OCI-LY1 (cell line): ENCODE data around the gene PATZ1.
"Not testable (repeated sequence)": the region's sequence is repeated elsewhere in the genome, so short reads cannot be mapped to it uniquely, and the experiment has no call there.

Source experiments
- H2AFZ ChIP-seq: fragments of 200-600 bp; sonication (generic), shearing (Covaris generic); 2 replicates; pipeline ENCODE4 v1.6.0; 2014; ENCODE audit warnings: antibody characterized with exemption, mild to moderate bottlenecking, low read length
- H3F3A ChIP-seq: fragments of 200-600 bp; sonication (generic), shearing (Covaris generic); 2 replicates; pipeline ENCODE4 v1.6.0; 2014; ENCODE audit warnings: mild to moderate bottlenecking, antibody characterized with exemption, low read length, moderate library complexity; ENCODE audit not compliant: insufficient read depth
- H3K27ac ChIP-seq: fragments of 200-600 bp; sonication (generic); 2 replicates; pipeline ENCODE4 v1.5.1; 2014; ENCODE audit warnings: low read length, mixed run types, mild to moderate bottlenecking, low read depth; ENCODE audit not compliant: poor library complexity, severe bottlenecking
- H3K27me3 ChIP-seq: fragments of 200-600 bp; sonication (generic); 2 replicates; pipeline ENCODE4 v1.6.0; 2014; ENCODE audit warnings: antibody characterized with exemption, mild to moderate bottlenecking, low read length, moderate library complexity; ENCODE audit not compliant: insufficient read depth
- H3K36me3 ChIP-seq: fragments of 200-600 bp; sonication (generic); 2 replicates; pipeline ENCODE4 v1.6.1; 2014; ENCODE audit warnings: mild to moderate bottlenecking, antibody characterized with exemption, low read length, moderate library complexity, mixed read lengths; ENCODE audit not compliant: insufficient read depth
- H3K4me1 ChIP-seq: fragments of 200-600 bp; sonication (generic); 2 replicates; pipeline ENCODE4 v1.5.1; 2014; ENCODE audit warnings: mild to moderate bottlenecking, low read length, moderate library complexity; ENCODE audit not compliant: insufficient read depth, severe bottlenecking
- H3K4me2 ChIP-seq: fragments of 200-600 bp; sonication (generic), shearing (Covaris generic); 2 replicates; pipeline ENCODE4 v1.6.1; 2014; ENCODE audit warnings: low read length
- H3K4me3 ChIP-seq: fragments of 200-600 bp; sonication (generic); 2 replicates; pipeline ENCODE4 v1.5.1; 2014; ENCODE audit warnings: low read length, low read depth, mild to moderate bottlenecking, mixed read lengths; ENCODE audit not compliant: poor library complexity, severe bottlenecking
- H3K79me2 ChIP-seq: fragments of 200-600 bp; shearing (Covaris generic); 2 replicates; pipeline ENCODE4 v1.6.1; 2016; ENCODE audit warnings: mixed run types, low read length, mixed read lengths; ENCODE audit not compliant: insufficient read depth
- H3K9ac ChIP-seq: fragments of 200-600 bp; sonication (generic), shearing (Covaris generic); 2 replicates; pipeline ENCODE4 v1.6.1; 2014; ENCODE audit warnings: mild to moderate bottlenecking, low read length, mixed read lengths
- H3K9me2 ChIP-seq: fragments of 200-600 bp; sonication (generic), shearing (Covaris generic); 2 replicates; pipeline ENCODE4 v1.6.1; 2014; ENCODE audit warnings: low read depth, mild to moderate bottlenecking, low read length, mixed read lengths
- H3K9me3 ChIP-seq: fragments of 200-600 bp; shearing (Covaris generic); 2 replicates; pipeline ENCODE4 v1.6.1; 2014; ENCODE audit warnings: low read length, mixed read lengths
- H4K20me1 ChIP-seq: fragments of 200-600 bp; sonication (generic), shearing (Covaris generic); 2 replicates; pipeline ENCODE4 v1.6.0; 2016; ENCODE audit warnings: mild to moderate bottlenecking, low read length; ENCODE audit not compliant: insufficient read depth
- EZH2 ChIP-seq: fragments of 200-600 bp; sonication (generic), shearing (Covaris generic); IDR thresholded peaks from 2 replicates; pipeline ENCODE4 v1.8.0; 2017; ENCODE audit warnings: borderline replicate concordance, mixed run types, mild to moderate bottlenecking, antibody characterized with exemption, low read length, moderate library complexity, mixed read lengths
- TF ChIP-seq, protein P1 (sequence below): fragments of 200-600 bp; sonication (generic), shearing (Covaris generic); IDR thresholded peaks from 2 replicates; pipeline ENCODE4 v1.5.1; 2017; ENCODE audit warnings: mild to moderate bottlenecking, antibody characterized with exemption, low read length, moderate library complexity, mixed read lengths

PATZ1 gene, protein sequence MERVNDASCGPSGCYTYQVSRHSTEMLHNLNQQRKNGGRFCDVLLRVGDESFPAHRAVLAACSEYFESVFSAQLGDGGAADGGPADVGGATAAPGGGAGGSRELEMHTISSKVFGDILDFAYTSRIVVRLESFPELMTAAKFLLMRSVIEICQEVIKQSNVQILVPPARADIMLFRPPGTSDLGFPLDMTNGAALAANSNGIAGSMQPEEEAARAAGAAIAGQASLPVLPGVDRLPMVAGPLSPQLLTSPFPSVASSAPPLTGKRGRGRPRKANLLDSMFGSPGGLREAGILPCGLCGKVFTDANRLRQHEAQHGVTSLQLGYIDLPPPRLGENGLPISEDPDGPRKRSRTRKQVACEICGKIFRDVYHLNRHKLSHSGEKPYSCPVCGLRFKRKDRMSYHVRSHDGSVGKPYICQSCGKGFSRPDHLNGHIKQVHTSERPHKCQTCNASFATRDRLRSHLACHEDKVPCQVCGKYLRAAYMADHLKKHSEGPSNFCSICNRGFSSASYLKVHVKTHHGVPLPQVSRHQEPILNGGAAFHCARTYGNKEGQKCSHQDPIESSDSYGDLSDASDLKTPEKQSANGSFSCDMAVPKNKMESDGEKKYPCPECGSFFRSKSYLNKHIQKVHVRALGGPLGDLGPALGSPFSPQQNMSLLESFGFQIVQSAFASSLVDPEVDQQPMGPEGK

DNA sequence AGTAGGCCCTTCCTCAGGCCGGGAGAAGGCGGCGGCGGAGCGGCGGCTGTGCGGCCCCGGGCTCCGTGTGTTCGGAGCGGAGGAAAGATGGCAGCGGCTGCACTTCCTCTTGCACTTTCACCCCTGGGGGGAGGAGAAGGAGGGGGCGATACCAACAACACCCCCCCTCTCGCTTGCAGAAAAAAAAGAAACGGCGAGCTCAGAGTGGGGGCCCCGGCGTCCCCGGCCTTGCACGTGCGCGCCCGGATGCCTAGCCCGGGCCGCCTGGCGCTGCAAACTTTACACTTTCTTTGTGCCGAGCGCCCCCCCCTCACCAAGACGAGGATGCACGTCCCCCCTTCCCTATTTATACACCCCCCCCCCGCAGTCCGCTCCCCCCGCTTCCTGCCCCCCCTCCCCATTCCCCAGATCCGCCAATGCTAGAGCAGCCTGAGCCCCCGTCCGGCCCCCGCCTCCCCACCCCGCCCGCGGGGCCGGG is at the start of gene PATZ1:
Gene PATZ1, minus strand, starts transcription at position 92 of the 478 bp plus-strand sequence. CDS start 744 bp downstream, outside the sequence.
- no peaks in the 10 kb centered on the region for H3K27me3 ChIP-seq
- peak within 1 kb of the TSS; percentile 85 for H3K9ac ChIP-seq
- peaks cover 40% of the 10 kb centered on the region for H3K36me3 ChIP-seq
- TF ChIP-seq, protein P1, sequence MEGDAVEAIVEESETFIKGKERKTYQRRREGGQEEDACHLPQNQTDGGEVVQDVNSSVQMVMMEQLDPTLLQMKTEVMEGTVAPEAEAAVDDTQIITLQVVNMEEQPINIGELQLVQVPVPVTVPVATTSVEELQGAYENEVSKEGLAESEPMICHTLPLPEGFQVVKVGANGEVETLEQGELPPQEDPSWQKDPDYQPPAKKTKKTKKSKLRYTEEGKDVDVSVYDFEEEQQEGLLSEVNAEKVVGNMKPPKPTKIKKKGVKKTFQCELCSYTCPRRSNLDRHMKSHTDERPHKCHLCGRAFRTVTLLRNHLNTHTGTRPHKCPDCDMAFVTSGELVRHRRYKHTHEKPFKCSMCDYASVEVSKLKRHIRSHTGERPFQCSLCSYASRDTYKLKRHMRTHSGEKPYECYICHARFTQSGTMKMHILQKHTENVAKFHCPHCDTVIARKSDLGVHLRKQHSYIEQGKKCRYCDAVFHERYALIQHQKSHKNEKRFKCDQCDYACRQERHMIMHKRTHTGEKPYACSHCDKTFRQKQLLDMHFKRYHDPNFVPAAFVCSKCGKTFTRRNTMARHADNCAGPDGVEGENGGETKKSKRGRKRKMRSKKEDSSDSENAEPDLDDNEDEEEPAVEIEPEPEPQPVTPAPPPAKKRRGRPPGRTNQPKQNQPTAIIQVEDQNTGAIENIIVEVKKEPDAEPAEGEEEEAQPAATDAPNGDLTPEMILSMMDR = no peak
- TF ChIP-seq EZH2 = no peak
- peak within 1 kb of the TSS; percentile 86 for H3K4me3 ChIP-seq
- H3F3A ChIP-seq = 0 out of 2 replicates have a peak, but pooled peaks cover 7% of the 10 kb centered on the region
- peaks cover 48% of the 10 kb centered on the region for H3K4me1 ChIP-seq
- H3K9me3 ChIP-seq = no peaks in the 10 kb centered on the region
- H4K20me1 ChIP-seq = no peaks in the 10 kb centered on the region
- H3K27ac ChIP-seq = peak within 1 kb of the TSS; percentile 78
- peaks cover 26% of the 10 kb centered on the region for H3K79me2 ChIP-seq
- H3K4me2 ChIP-seq = peak within 1 kb of the TSS; percentile 83
- no peaks in the 10 kb centered on the region for H3K9me2 ChIP-seq
- no peak within 1 kb of the TSS for H2AFZ ChIP-seq

DNA sequence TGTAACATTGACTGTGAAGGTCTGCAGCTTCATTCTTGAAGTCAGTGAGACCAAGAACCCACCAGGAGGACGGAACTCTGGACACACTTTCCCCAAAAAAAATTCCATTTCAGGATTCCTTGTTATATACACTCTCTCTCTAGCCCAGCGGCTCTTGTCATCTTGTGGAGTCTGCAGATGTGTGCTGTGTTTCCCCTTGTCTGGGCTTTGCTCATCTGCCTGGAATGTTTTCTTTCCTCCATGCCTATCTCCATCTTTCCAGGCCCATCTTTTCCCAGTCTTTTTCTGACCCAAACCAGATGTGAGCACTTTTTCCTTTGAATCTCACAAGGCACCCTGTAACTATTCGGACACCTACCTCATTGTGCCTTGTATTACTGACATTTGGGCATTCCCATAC is 48.2 kb upstream of the PATZ1 start:
- Histone ChIP-seq H3K27me3 (no peaks in the 10 kb centered on the region), H3K27ac (no peak overlapping the region)
- TF ChIP-seq EZH2 = no peak
- TF ChIP-seq, protein P1 = no peak

DNA sequence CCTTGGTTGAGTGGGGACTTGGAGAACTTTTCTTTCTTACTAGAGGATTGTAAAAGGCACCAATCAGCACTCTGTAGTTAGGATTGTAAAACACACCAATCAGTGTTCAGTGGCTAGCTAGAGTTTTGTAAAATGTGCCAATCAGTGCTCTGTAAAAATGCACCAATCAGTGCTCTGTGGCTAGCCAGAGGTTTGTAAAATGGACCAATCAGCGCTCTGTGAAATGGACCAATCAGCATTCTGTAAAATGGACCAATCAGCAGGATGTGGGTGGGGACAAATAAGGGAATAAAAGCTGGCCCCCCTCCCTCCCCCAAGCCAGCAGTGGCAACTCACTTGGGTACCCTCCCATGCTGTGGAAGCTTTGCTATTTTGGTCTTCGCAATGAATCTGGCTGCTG is 47.7 kb upstream of the PATZ1 start:
- Histone ChIP-seq H3K36me3 (no peaks in the 10 kb centered on the region; the same call in 1 of the 2 replicates), H3K9me2 (no peaks in the 10 kb centered on the region), H3K4me2 (no peak overlapping the region), H3K27me3 (no peaks in the 10 kb centered on the region), H3K79me2 (no peaks in the 10 kb centered on the region), H3K27ac (no peak overlapping the region), H3K9ac (no peak overlapping the region), H4K20me1 (no peaks in the 10 kb centered on the region), H3K4me1 (peaks cover 7% of the 10 kb centered on the region), H3F3A (no peaks in the 10 kb centered on the region), H2AFZ (no peak overlapping the region), H3K4me3 (no peak overlapping the region), H3K9me3 (no peaks in the 10 kb centered on the region)
- TF ChIP-seq, protein P1 = no peak
- no peak for TF ChIP-seq EZH2

More for the DNA sequence above, 48.2 kb upstream of the PATZ1 start:
- Histone ChIP-seq H3K9ac (no peak overlapping the region), H3K9me2 (no peaks in the 10 kb centered on the region), H3K4me1 (peaks cover 8% of the 10 kb centered on the region), H3K9me3 (no peaks in the 10 kb centered on the region), H4K20me1 (no peaks in the 10 kb centered on the region), H3K36me3 (no peaks in the 10 kb centered on the region; the same call in 1 of the 2 replicates), H3K4me2 (no peak overlapping the region), H3K4me3 (no peak overlapping the region), H2AFZ (no peak overlapping the region), H3K79me2 (no peaks in the 10 kb centered on the region), H3F3A (no peaks in the 10 kb centered on the region)

DNA sequence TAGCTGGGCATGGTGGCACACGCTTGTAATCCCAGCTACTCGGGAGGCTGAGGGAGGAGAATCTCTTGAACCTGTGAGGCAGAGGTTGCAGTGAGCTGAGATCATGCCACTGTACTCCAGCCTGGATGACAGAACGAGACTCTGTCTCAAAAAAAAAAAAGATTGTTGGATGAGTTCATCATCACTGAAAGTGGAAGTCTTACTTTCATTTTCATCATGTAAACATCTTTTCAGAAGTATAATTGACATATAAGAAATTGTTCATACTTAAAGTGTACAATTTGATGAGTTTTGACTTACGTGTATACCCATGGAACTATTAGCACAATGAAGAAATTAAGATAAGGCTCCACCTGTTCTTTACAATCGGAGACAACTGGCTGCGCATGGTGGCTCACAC is 32.5 kb upstream of the PATZ1 start:
- H3K9ac ChIP-seq, H3K27me3 ChIP-seq, H4K20me1 ChIP-seq, H3K36me3 ChIP-seq, H3K9me3 ChIP-seq, H3K9me2 ChIP-seq, H3K4me1 ChIP-seq, H3K27ac ChIP-seq, H2AFZ ChIP-seq, H3K4me2 ChIP-seq, H3F3A ChIP-seq, H3K79me2 ChIP-seq, H3K4me3 ChIP-seq: not testable (repeated sequence)
